ENCODE measurements around the gene LRMDA. TPM values are rescaled to one million over a fixed set of nuclear protein-coding genes. Genes with fewer than 3 reads are reported as not detected.
A peak's percentile ranks its signal among the peaks of the same experiment; 100 is the strongest.

Gene LRMDA
- total and polyA plus RNA-seq, 2 of the 8 experiments (the other 6 are each of a cell fraction or from before 2014, with no cell fraction given), result 0.86 to 2.8 TPM

DNA sequence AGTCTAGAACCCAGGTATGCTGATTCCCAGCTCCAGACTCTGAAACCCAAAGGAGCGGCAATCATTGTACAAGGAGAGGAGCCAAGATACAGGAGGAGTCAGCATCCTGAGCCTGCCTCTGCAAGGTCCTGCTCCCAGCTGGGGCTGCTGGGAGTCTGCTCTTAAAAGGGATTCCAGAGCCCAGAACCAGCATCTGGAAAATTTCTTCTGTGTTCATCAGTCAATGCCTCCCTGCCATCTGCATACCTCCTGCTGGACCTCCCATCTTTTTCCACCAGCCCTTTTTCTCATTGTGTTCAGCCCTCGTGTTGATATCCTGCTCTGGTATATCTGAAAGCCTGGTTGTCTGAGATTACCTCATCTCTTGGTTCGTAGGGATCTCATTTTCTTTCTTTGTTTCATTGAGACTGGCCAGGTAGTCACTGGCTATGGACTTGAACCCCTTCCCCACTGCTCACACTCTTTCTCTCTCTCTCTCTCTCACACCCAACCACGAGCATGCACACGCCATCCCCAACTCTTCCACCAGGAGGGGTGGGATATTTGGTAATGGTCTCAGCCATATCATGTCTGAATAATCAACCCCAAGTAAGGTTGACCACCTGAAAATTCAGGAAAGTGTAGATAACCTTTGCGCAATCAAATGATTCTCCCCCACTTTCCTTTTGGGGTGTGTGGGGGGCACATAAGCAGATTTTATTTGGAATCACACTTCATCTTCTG, 608.8 kb downstream of the LRMDA start:
- Histone ChIP-seq H2BK15ac (ENCODE audit: low read length) (no peak overlapping the region), H3K79me2 (ENCODE audit: control insufficient read depth in 1 of 2, insufficient read depth in 2 of 2, low read length in 2 of 2) (no peaks in the 10 kb centered on the region), H4K5ac (ENCODE audit: insufficient read length, low read depth, low read length) (no peak overlapping the region), H2AK5ac (ENCODE audit: low read depth, low read length) (no peak overlapping the region), H3K4me3 (ENCODE audit: extremely low read depth in 1 of 4, insufficient read depth in 2 of 4, low read depth in 3 of 4, low read length in 4 of 4) (no peak overlapping the region), H3K79me1 (ENCODE audit: low read depth, low read length) (no peaks in the 10 kb centered on the region), H3K4me2 (ENCODE audit: insufficient read depth in 1 of 2, low read depth in 2 of 2, low read length in 2 of 2) (no peak overlapping the region), H4K20me1 (replicated peaks in 1 of 2; ENCODE audit: control insufficient read depth in 1 of 2, insufficient read depth in 2 of 2, low read length in 2 of 2) (no peaks in the 10 kb centered on the region), H3K9ac (replicated peaks in 1 of 4; ENCODE audit: extremely low read depth in 1 of 4, low read depth in 3 of 4, low read length in 3 of 4) (no peak overlapping the region), H3K18ac (ENCODE audit: extremely low read depth, low read length) (no peak overlapping the region), H3K4ac (replicated peaks; ENCODE audit: insufficient read length, low read depth, low read length) (no peak overlapping the region), H2BK120ac (replicated peaks; ENCODE audit: low read depth, low read length) (no peak overlapping the region), H2BK12ac (ENCODE audit: low read depth, low read length) (no peak overlapping the region; the same call in 1 of the 2 replicates), H3K4me1 (replicated peaks in 1 of 4; ENCODE audit: control insufficient read depth in 3 of 4, insufficient read depth in 4 of 4, low read length in 3 of 4) (no peaks in the 10 kb centered on the region), H3K9me3 (ENCODE audit: insufficient read depth in 2 of 2, low read depth in 1 of 2, low read length in 1 of 2) (peaks cover 10 to 11% of the 10 kb centered on the region in 2 experiments; a peak in 2 of 4 replicates), H3K14ac (ENCODE audit: insufficient read length) (no peak overlapping the region), H4K8ac (ENCODE audit: extremely low read depth, insufficient read depth, low read length) (no peak overlapping the region), H2AFZ (ENCODE audit: low read length) (no peak overlapping the region), H3K27ac (ENCODE audit: low read depth, low read length) (no peak overlapping the region), H3K36me3 (ENCODE audit: control insufficient read depth in 2 of 4, insufficient read depth in 4 of 4, low read length in 3 of 4) (no peaks in the 10 kb centered on the region; a peak in 1 of 8 replicates), H3K27me3 (replicated peaks in 1 of 4; ENCODE audit: control insufficient read depth in 3 of 4, extremely low read depth in 1 of 4, insufficient read depth in 3 of 4, low read length in 3 of 4) (peaks cover 0 to 1% (median 0%) of the 10 kb centered on the region in 4 experiments; a peak in 1 of 7 replicates), H2BK5ac (ENCODE audit: low read depth, low read length) (no peak overlapping the region), H3K56ac (replicated peaks; ENCODE audit: insufficient read length, low read depth, low read length) (no peak overlapping the region), H4K91ac (replicated peaks; ENCODE audit: insufficient read length, low read length) (no peak overlapping the region), H3K23me2 (ENCODE audit: low read depth, low read length) (no peaks in the 10 kb centered on the region), H3K23ac (ENCODE audit: insufficient read length) (no peak overlapping the region), H2BK20ac (ENCODE audit: low read length) (no peak overlapping the region)
- ChIA-PET CTCF (ENCODE audit: partially characterized antibody) (interaction anchor here (0.6 to 1.7 kb wide), 14 partner anchors 14 to 506 kb away, joined by 3 to 9 read pairs (median 3); no protein-coding TSS in a partner anchor), POLR2A (ENCODE audit: partially characterized antibody) (no interaction called here)
- FAIRE-seq (no peak), DNase-seq (ENCODE audit: low read depth in 1 of 2, low spot score in 2 of 2) (no peak)
- no peak for TF ChIP-seq RBBP5 (IDR thresholded peaks at IDR 0.05; ENCODE audit: borderline replicate concordance, low read depth, low read length)
- TF ChIP-seq RAD21 (IDR thresholded peaks at IDR 0.05 in 1 of 2, conservative IDR thresholded peaks at IDR 0.05 in 1 of 2; ENCODE audit: low read depth in 2 of 2, low read length in 2 of 2), result peak; percentile 74 to 78
- no peak for TF ChIP-seq CTBP2 (IDR thresholded peaks at IDR 0.05; ENCODE audit: borderline replicate concordance, insufficient read depth, insufficient read length, low read length)
- TF ChIP-seq CEBPB (IDR thresholded peaks at IDR 0.05; ENCODE audit: low read depth, low read length), result peak; percentile 50; the same call in 1 of the 2 replicates
- 0 out of 2 replicates have a peak, but pooled peaks have one; percentile 31 for TF ChIP-seq POU5F1 (IDR thresholded peaks at IDR 0.05; ENCODE audit: low read depth, low read length)
- TF ChIP-seq, protein P1, sequence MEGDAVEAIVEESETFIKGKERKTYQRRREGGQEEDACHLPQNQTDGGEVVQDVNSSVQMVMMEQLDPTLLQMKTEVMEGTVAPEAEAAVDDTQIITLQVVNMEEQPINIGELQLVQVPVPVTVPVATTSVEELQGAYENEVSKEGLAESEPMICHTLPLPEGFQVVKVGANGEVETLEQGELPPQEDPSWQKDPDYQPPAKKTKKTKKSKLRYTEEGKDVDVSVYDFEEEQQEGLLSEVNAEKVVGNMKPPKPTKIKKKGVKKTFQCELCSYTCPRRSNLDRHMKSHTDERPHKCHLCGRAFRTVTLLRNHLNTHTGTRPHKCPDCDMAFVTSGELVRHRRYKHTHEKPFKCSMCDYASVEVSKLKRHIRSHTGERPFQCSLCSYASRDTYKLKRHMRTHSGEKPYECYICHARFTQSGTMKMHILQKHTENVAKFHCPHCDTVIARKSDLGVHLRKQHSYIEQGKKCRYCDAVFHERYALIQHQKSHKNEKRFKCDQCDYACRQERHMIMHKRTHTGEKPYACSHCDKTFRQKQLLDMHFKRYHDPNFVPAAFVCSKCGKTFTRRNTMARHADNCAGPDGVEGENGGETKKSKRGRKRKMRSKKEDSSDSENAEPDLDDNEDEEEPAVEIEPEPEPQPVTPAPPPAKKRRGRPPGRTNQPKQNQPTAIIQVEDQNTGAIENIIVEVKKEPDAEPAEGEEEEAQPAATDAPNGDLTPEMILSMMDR (IDR thresholded peaks at IDR 0.05; ENCODE audit: control extremely low read depth in 1 of 3, insufficient read depth in 1 of 3, low read depth in 1 of 3, low read length in 3 of 3), result peak; percentile 36 to 64 (median 49); a peak in 3 of 4 replicates
- 86% methylated on average over 6 of the region's 6 CpGs; no CpG with 5 or more reads in 1 of the 2 experiments for WGBS, 2 experiments (ENCODE audit: extremely low coverage in 1 of 2, insufficient coverage in 1 of 2, insufficient read length in 1 of 2, insufficient replicate concordance in 2 of 2, low coverage in 1 of 2, low lambda C conversion rate in 2 of 2, missing lambda C conversion rate in 1 of 2)
